Erythroblast (primary cell): ENCODE data around the gene NANOGP8.

ENCODE experiments used
- GATA1 ChIP-seq: IDR thresholded peaks from 2 replicates; pipeline ENCODE4 v1.6.1; 2011; ENCODE audit warnings: low read depth, mild to moderate bottlenecking, control low read depth, low read length, moderate library complexity
- POLR2A ChIP-seq: IDR thresholded peaks from 2 replicates; pipeline ENCODE4 v1.6.1; 2011; ENCODE audit warnings: mild to moderate bottlenecking, low read length

DNA sequence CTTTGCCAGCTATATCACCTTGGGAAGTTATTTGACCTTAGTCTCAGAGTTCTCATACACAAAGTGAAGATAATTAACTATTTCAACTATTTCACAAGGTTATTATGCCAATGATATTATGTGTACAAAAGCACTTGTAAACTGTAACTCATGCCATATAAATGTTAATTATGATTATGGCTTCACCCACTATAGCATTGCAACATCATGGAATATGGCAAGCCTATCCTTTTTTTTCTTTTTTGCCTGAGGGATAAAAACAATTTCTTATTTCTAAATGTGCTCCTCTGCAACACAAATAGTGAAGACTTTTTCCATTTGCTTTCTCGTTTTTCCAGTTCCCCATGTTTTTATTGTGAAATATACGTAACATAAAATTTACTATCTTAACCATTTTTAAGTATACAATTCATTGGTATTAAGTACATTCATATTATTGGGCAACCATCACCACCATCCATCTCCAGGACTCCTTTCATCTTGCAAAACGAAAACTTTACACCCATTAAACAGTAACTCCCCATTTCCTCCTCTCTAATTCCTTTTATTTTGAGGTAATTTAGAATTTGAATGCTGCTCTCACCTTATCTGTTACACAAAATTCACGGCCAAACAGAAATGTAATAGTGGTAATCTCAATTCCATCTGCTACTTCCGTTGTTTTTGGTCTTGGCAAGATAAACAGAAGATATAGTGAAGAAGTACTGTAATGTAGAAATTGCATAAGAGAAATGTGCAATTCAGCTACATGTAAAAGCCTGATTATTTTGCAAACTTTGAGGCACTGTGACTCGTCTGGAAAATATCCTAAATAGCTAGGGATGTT is 46.3 kb downstream of the NANOGP8 start:
- no peak for TF ChIP-seq POLR2A
- TF ChIP-seq GATA1: no peak
